Panc1 (cell line): ENCODE measurements around the gene CACNB1. TPM values are rescaled to one million over a fixed set of nuclear protein-coding genes. Genes with fewer than 3 reads are reported as not detected.

ENCODE experiments used
- ATAC-seq: fragments of 200-7000 bp; cut with Tn5 transposase; 2 replicates; pipeline ENCODE4 v1.9.1; 2020; ENCODE audit warnings: mild to moderate bottlenecking, moderate library complexity
- BruUV-seq: library from RNA; stranded (reverse); fragments of 400-500 nt; replicated peaks from 2 replicates; lab custom pipeline; 2021; lab: Mats Ljungman, UMichigan
- CTCF ChIA-PET: fragments of 300-600 bp; sonication (Branson Sonifier 250); formaldehyde crosslinking; loops from one replicate; lab custom pipeline; 2022; ENCODE audit warnings: antibody characterized with exemption; lab: Charles Lee
- POLR2A ChIA-PET: fragments of 300-600 bp; sonication (Branson Sonifier 250); formaldehyde crosslinking; loops from one replicate; lab custom pipeline; 2022; ENCODE audit warnings: antibody characterized with exemption; lab: Charles Lee
- DNase-seq: peaks from one replicate; pipeline ENCODE4 v3.0.0-alpha.2; 2010; ENCODE audit warnings: low read depth, low spot score
- H3K27ac ChIP-seq: 2 replicates; pipeline ENCODE4 v1.5.1; 2011; ENCODE audit warnings: mild to moderate bottlenecking, low read length, inconsistent platforms
- H3K27me3 ChIP-seq: fragments of 200-500 bp; sonication (Bioruptor generic); 2 replicates; pipeline ENCODE4 v1.6.0; 2014; ENCODE audit warnings: low read length, inconsistent platforms; ENCODE audit not compliant: control insufficient read depth, insufficient read depth
- H3K36me3 ChIP-seq: fragments of 200-500 bp; sonication (Bioruptor generic); 2 replicates; pipeline ENCODE4 v1.5.1; 2014; ENCODE audit warnings: inconsistent platforms, mild to moderate bottlenecking, low read length, moderate library complexity; ENCODE audit not compliant: control insufficient read depth, insufficient read depth
- H3K4me1 ChIP-seq: 2 replicates; pipeline ENCODE4 v1.5.1; 2011; ENCODE audit warnings: inconsistent platforms, mild to moderate bottlenecking, low read length, moderate library complexity; ENCODE audit not compliant: control insufficient read depth, insufficient read depth
- H3K4me3 ChIP-seq, 2 experiments: 2 replicates each; pipeline ENCODE4 v1.5.1; 2011 to 2012; ENCODE audit warnings: low read depth in 2 of 2, low read length in 2 of 2, mild to moderate bottlenecking in 2 of 2, inconsistent platforms in 1 of 2, moderate library complexity in 1 of 2
- H3K9me3 ChIP-seq: fragments of 200-500 bp; sonication (Bioruptor generic); 2 replicates; pipeline ENCODE4 v1.5.1; 2014; ENCODE audit warnings: low read depth, mild to moderate bottlenecking, inconsistent platforms, low read length, moderate library complexity; ENCODE audit not compliant: control insufficient read depth, insufficient read depth
- CTCF ChIP-seq: fragments of 450-650 bp; IDR thresholded peaks from 2 replicates; pipeline ENCODE4 v1.5.1; 2017; ENCODE audit warnings: mild to moderate bottlenecking
- POLR2AphosphoS5 ChIP-seq: IDR thresholded peaks from 2 replicates; pipeline ENCODE4 v1.6.1; 2012; ENCODE audit warnings: mild to moderate bottlenecking, low read depth, low read length, moderate library complexity
- REST ChIP-seq, 2 experiments: IDR thresholded peaks; 2 replicates each; pipeline ENCODE4 v1.6.1; 2011 to 2012; ENCODE audit warnings: low read depth in 2 of 2, control low read depth in 1 of 2, low read length in 1 of 2, mild to moderate bottlenecking in 1 of 2, moderate library complexity in 1 of 2; ENCODE audit not compliant: insufficient read depth in 1 of 2
- SIN3A ChIP-seq: IDR thresholded peaks from 2 replicates; pipeline ENCODE4 v1.6.1; 2012; ENCODE audit warnings: low read depth, mild to moderate bottlenecking, low read length, moderate library complexity, borderline replicate concordance; ENCODE audit not compliant: insufficient read depth
- TCF7L2 ChIP-seq: IDR thresholded peaks from 2 replicates; pipeline ENCODE4 v1.6.1; 2011; ENCODE audit warnings: mild to moderate bottlenecking, low read depth, low read length, inconsistent platforms
- in situ Hi-C: cut with HindIII; loops from 2 replicates; pipeline ENCODE4 v1.10.0; 2016; ENCODE audit warnings: low sequenced_read_pairs, low pct_unique_long_range_greater_than_20kb
- intact Hi-C: fragments of 100-400 bp; cut with micrococcal nuclease; formaldehyde crosslinking; loops from one replicate; pipeline ENCODE4 v1.10.0; 2022; ENCODE audit not compliant: unreplicated experiment
- total RNA-seq: library from RNA; stranded (reverse); gene quantifications from one replicate; pipeline ENCODE4 v1.2.1, GENCODE V29; 2021; ENCODE audit not compliant: unreplicated experiment

Gene CACNB1
- total RNA-seq, 1 experiment from 2014 or later = 14.9 TPM

GRCh38 chr17:39212841-39213480 lies 15.5 kb upstream of the CACNB1 start:
- Histone ChIP-seq H3K4me1 (peaks cover 5% of the 10 kb centered on the region; the same call in 1 of the 2 replicates), H3K27me3 (no peaks in the 10 kb centered on the region), H3K9me3 (no peaks in the 10 kb centered on the region), H3K36me3 (no peaks in the 10 kb centered on the region), H3K27ac (no peak overlapping the region), H3K4me3 (no peak overlapping the region)
- ChIA-PET CTCF (interaction anchor here (0.9 kb wide), 1 partner anchor 32 kb away, joined by 5 read pairs; no protein-coding TSS in a partner anchor), POLR2A (interaction anchor here (0.7 kb wide), 1 partner anchor 114 kb away, joined by 6 read pairs; no protein-coding TSS in a partner anchor)
- in situ Hi-C loops (no loop called here), intact Hi-C loops (no loop called here)
- DNase-seq (no peak), ATAC-seq (no peak)
- BruUV-seq = no TSS peak
- TF ChIP-seq TCF7L2 (no peak), CTCF (no peak), SIN3A (no peak), POLR2AphosphoS5 (no peak), REST (IDR thresholded peaks at IDR 0.05; ENCODE audit: insufficient read depth in 1 of 2, low read depth in 2 of 2, low read length in 1 of 2) (no peak)

GRCh38 chr17:39212195-39212810 lies 14.8 kb upstream of the CACNB1 start:
- DNase-seq (no peak), ATAC-seq (no peak)
- H3K36me3 ChIP-seq = no peaks in the 10 kb centered on the region
- CTCF ChIA-PET = interaction anchor here (0.9 kb wide), 1 partner anchor 32 kb away, joined by 5 read pairs; no protein-coding TSS in a partner anchor
- no peak for TF ChIP-seq POLR2AphosphoS5
- TF ChIP-seq CTCF = no peak
- no peak for TF ChIP-seq REST (IDR thresholded peaks at IDR 0.05; ENCODE audit: insufficient read depth in 1 of 2, low read depth in 2 of 2, low read length in 1 of 2)
- no peak for TF ChIP-seq SIN3A
- no peak for TF ChIP-seq TCF7L2
- H3K27me3 ChIP-seq = no peaks in the 10 kb centered on the region
- peaks cover 5% of the 10 kb centered on the region; the same call in 1 of the 2 replicates for H3K4me1 ChIP-seq
- BruUV-seq = no TSS peak
- no peak overlapping the region for H3K27ac ChIP-seq
- POLR2A ChIA-PET = no interaction called here
- intact Hi-C loops = no loop called here
- in situ Hi-C loops = no loop called here
- no peak overlapping the region for H3K4me3 ChIP-seq
- no peaks in the 10 kb centered on the region for H3K9me3 ChIP-seq
